GM19193 (cell line): ENCODE results near the gene RYK.

Experiments
- POLR2A ChIP-seq: IDR thresholded peaks from 4 replicates; pipeline ENCODE4 v1.6.1; 2011; ENCODE audit not compliant: insufficient read depth, insufficient read length; ENCODE audit errors: extremely low read depth

Gene RYK

DNA sequence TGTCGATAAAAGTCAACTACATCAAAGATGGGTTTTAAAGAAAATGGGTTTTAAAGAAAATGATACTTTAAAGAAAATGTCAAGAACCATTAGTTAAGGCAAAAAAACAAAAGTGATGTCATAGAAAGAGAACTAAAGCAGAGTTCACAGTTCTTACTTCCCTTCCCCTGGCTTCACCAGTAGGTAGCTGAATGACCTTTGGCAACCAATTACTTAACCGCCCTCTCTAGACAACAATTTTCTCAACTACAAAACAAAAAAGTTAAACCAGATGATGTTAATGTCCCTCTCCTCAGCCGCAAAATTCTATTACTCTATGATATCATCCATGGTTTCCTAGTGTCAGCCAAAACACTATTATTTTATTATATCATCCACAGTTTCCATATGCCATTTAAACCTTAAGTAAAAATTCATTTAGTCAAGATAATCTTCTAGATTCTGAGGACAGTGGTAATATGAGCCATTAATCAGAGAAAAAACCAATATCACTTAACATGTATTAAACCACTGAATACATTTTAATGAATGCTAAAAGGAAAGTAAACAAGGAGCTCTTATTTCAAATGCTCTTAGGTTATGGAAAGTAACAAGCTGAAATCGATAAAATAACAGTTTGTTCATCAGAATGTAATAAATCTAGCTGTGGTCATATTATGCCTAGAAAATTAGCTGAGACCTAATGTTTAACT is 13.1 kb downstream of the RYK start:
- TF ChIP-seq POLR2A, result no peak

DNA sequence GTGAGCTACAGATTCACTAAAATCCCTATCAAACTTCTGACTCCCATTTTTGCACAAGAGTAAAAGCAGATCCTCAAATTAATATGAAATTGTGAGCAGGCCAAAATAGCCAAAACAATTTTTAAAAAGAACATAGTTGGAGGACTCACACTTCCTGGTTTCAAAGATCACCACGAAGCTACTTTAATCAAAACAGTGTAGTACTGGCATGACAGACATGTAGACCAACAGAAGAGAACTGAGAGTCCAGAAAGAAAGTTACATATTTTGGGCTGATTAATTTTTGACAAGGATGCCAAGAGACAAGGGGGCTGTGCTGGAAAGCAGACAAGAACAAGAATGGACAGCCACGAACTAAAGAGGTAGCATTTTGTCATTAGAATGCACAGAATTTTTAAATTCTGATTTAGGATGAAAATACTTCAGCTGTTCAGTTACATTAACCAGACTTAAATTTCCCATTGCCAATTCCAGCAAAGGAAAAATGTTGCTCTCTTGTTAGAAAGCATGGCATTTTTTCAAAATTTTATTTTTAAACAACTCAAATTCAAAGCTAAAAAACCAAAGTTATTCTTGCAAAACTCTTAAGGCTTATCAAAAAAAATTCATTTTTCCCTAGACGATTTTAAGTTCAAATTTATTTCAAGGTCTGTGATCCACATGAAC is 14.0 kb downstream of the RYK start:
- TF ChIP-seq POLR2A, result no peak

DNA sequence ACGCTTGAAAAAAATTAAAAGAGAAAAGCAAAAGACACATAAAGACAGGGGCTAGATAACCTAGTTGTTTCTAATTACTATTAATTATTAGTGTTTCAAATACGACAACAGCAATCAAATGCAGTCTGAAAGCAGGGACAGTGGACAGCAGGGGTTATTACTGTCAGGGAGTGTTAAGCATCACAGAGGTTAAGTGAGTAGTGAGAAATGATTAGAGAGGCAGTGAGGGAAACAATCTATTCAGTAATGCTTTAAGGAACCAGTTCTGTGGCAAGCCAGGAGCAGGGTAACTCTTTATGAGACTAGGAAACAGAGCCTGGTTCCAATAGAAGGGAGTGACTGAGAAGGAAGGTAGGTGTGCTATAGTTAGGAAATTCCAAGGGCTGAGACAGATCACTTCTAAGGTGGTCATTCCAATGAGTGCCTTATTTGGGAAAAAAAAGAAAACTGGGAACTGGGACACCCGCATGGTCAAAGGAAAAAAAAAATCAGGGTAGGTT is 15.0 kb downstream of the RYK start:
- no peak for TF ChIP-seq POLR2A

GRCh38 chr3:134232951-134233350 is 17.7 kb downstream of the RYK start:
- no peak for TF ChIP-seq POLR2A

- TF ChIP-seq POLR2A, result no peak
Measured at GRCh38 chr3:134232151-134232550, 18.5 kb downstream of the RYK start.

DNA sequence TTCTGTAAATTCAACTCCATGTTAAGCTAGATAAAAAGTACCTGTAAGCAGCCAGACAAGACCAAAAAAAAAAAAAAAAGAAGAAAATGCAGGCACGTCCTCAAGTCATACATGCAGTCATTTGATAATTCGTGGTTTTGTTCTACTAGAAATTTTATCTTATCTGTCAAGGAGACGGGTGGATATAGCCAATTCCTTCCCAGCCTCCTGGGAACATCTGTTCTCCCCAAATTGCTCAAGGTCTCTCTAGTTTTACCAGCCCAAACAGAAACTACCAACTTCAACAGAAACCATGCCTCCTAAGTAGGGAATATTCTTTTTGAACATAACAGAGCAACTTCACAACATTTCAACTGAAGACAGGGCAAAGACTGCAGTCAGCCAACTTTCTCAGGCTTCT is 19.5 kb downstream of the RYK start:
- TF ChIP-seq POLR2A, result no peak

- no peak for TF ChIP-seq POLR2A
Measured at GRCh38 chr3:134229038-134229437, 21.6 kb downstream of the RYK start.

- no peak for TF ChIP-seq POLR2A
Measured at GRCh38 chr3:134228479-134228878, 22.2 kb downstream of the RYK start.

DNA sequence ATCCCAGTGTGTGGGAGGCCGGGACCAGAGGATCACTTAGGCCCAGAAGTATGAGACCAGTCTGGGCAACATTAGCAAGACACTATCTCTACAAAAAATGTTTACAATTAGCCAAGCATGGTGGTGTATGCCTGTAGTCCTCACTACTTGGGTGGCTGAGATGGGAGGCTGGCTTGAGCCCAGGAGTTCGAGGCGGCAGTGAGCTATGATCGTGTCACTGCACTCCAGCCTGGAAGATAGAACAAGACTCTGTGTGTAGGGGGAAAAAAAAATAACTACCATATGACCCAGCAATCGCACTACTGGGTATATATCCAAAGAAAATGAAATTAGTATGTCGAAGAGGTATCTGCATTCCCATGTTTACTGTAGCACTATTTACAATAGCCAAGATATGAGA is 22.6 kb downstream of the RYK start:
- TF ChIP-seq POLR2A, result no peak

DNA sequence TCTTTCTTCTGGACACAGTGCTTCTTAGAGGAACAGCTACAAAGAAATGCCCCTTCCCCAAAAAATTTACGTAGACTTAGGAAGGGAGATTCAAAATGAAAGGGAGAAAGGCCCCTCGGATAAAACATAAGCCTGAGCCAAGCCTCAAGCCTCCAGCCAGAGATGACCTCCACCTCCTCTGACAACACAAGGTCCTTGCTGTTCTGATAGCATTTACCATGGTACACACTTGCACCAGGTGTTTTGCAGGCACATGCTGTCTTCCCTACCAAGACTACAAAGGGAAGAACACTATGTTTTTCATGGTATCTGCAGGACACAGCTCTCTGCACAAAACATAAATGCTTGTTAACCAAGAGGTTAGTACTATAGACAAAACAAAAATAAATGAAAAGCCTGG is 27.8 kb downstream of the RYK start:
- no peak for TF ChIP-seq POLR2A

- TF ChIP-seq POLR2A, result no peak
Measured at GRCh38 chr3:134216851-134217250, 33.8 kb downstream of the RYK start.

- TF ChIP-seq POLR2A, result no peak
Measured at GRCh38 chr3:134216191-134216764, 34.4 kb downstream of the RYK start.

GRCh38 chr3:134214239-134214638 is 36.4 kb downstream of the RYK start:
- no peak for TF ChIP-seq POLR2A

- no peak for TF ChIP-seq POLR2A
Measured at GRCh38 chr3:134212967-134213665, 37.5 kb downstream of the RYK start.

GRCh38 chr3:134211797-134212196 is 38.9 kb downstream of the RYK start:
- TF ChIP-seq POLR2A, result no peak
